C4-2B (cell line): ENCODE results near the gene SYNGR3.

Source experiments
- ZFX ChIP-seq: fragments of 450-650 bp; IDR thresholded peaks from 2 replicates; pipeline ENCODE4 v1.6.1; 2017
- TF ChIP-seq, protein P1 (sequence below): fragments of 450-650 bp; conservative IDR thresholded peaks from 2 replicates; pipeline ENCODE4 v1.5.1; 2017; ENCODE audit warnings: mild to moderate bottlenecking

DNA sequence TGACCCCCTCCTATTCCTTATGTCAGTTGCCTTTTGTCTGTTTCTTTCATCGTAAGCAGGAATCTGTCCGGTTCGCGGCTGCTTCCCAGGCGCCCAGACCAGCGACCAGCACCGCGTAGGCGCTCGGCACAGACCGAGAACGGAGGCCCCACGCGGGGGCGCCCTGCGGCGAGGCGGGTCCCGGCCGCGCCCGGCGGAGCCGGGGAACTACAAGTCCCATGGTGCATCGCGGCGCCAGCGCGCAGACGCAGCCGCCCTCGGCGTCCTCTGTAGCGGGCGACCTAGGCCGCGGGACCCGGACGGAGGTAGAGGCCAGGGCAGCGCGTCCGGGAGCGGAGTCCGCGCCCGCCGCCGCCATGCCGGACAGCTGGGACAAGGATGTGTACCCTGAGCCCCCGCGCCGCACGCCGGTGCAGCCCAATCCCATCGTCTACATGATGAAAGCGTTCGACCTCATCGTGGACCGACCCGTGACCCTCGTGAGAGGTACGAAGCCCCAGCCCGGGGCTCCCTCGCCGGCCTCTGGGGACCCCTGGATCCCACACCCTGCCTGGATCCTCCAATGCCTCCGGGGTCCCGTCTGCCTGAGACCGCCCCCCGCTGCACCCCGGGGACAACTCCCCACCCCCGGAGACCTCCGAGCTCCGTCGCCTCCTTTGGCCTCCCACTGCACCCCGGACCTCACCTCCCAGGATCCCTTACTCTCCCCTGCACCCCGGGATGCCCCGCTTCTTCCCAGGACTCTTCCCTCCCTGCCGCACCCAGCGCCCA lies 30.3 kb upstream of the SYNGR3 start, which contains the start of gene NDUFB10:
- TF ChIP-seq, protein P1, sequence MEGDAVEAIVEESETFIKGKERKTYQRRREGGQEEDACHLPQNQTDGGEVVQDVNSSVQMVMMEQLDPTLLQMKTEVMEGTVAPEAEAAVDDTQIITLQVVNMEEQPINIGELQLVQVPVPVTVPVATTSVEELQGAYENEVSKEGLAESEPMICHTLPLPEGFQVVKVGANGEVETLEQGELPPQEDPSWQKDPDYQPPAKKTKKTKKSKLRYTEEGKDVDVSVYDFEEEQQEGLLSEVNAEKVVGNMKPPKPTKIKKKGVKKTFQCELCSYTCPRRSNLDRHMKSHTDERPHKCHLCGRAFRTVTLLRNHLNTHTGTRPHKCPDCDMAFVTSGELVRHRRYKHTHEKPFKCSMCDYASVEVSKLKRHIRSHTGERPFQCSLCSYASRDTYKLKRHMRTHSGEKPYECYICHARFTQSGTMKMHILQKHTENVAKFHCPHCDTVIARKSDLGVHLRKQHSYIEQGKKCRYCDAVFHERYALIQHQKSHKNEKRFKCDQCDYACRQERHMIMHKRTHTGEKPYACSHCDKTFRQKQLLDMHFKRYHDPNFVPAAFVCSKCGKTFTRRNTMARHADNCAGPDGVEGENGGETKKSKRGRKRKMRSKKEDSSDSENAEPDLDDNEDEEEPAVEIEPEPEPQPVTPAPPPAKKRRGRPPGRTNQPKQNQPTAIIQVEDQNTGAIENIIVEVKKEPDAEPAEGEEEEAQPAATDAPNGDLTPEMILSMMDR = peak; percentile 95
- peak; percentile 69; the same call in 1 of the 2 replicates for TF ChIP-seq ZFX
